ENCODE measurements around the gene E2F4.

The E2F4 gene

DNA sequence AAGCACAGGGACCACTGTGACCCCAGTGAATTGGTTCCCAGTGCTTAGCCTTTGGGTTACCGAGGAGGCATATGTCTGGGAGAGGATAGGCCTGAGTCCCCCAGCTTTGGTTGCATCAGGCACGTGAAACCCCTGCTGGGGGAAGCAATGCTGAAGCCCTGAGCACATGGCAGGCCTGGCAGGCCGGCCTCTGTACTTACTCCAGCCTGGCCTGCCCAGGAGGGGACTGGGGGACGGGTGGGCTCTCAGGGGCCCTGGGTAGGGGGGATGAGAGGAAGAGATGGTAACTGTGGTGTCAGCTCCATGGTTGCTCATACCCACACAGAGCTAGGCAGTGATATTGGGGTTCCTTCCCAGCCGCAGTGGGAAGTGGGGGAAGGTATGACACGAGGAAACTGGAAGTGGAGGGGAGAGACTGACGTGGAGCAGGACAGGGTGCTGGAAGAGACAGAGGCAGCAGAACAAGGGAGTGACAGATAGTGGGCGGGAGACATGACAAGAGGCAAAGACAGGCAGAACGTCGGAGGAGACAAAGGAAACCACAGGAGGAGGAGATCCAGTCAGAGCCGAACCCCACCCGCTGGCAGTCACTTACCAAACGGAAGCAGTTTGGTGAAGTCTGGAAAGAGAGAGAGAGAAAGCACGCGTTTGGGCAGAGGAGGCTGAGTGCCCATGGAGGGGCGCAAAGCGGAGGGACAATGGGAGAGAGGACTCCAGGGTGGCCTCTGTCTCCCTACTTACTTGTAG, 44.0 kb downstream of the E2F4 start (continued):
- TF ChIP-seq TCF4 (CRISPR knock-in tag; IDR thresholded peaks at IDR 0.05; ENCODE audit: borderline replicate concordance) (no peak), GLIS3 (CRISPR knock-in tag; IDR thresholded peaks at IDR 0.05) (no peak), SNAI2 (CRISPR knock-in tag; IDR thresholded peaks at IDR 0.05) (no peak), PPARA (CRISPR knock-in tag; IDR thresholded peaks at IDR 0.05; ENCODE audit: borderline replicate concordance) (no peak), ZNF8 (CRISPR knock-in tag; IDR thresholded peaks at IDR 0.05) (no peak)

DNA sequence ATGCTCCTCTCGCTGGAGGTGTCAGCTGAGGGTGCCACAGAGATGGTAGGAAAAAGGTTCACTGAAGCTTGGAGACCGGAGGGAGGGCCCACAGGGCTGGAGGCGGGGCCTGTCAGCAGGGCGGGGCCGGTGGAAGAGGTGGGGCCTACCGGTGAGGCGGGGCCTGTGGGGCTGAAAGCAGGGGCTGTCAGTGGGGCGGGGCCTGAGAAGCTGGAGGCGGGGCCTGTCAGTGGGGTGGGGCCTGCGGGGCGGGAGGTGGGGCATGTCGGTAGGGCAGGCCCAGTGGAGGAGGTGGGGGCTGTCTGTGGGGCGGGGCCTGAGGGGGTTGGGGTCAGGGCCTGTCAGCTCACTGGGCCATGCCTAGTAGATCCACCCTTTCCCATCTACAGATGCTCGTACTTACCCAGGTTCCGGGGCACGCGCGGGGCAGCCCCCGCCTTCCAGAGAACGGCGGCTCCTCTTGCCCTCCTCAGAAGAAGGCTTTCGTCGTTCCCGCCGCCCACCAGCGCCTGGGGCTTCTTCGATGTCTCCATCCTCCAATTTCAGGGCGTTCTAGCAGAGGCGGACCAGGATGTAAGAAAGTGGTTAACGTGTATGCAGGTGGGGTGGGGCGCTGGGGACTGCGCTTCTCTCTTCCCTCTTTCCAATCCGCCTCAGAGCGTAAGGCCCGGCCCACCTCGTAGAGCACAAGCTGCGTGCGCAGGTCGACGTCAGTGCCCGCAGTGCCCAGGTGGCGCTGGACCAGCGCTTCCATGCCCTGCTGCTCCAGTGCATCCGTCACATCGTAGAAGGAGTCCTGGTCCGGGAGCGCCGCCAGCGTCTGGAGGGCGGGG, 44.8 kb downstream of the E2F4 start:
- peak; percentile 72 for ATAC-seq
- TF ChIP-seq ZFP30 (CRISPR knock-in tag; IDR thresholded peaks at IDR 0.05) (no peak), ZNF70 (CRISPR knock-in tag; IDR thresholded peaks at IDR 0.05) (no peak), SNAI2 (CRISPR knock-in tag; IDR thresholded peaks at IDR 0.05) (no peak), ZNF8 (CRISPR knock-in tag; IDR thresholded peaks at IDR 0.05) (no peak), ZFP3 (CRISPR knock-in tag; IDR thresholded peaks at IDR 0.05) (no peak), BACH2 (CRISPR knock-in tag; IDR thresholded peaks at IDR 0.05; ENCODE audit: borderline replicate concordance) (no peak), TCF4 (CRISPR knock-in tag; IDR thresholded peaks at IDR 0.05; ENCODE audit: borderline replicate concordance) (no peak), OSR1 (CRISPR knock-in tag; IDR thresholded peaks at IDR 0.05) (no peak), GLIS3 (CRISPR knock-in tag; IDR thresholded peaks at IDR 0.05) (no peak), ARNTL (CRISPR knock-in tag; IDR thresholded peaks at IDR 0.05; ENCODE audit: borderline replicate concordance, low read depth) (no peak)
- TF ChIP-seq, protein P1, sequence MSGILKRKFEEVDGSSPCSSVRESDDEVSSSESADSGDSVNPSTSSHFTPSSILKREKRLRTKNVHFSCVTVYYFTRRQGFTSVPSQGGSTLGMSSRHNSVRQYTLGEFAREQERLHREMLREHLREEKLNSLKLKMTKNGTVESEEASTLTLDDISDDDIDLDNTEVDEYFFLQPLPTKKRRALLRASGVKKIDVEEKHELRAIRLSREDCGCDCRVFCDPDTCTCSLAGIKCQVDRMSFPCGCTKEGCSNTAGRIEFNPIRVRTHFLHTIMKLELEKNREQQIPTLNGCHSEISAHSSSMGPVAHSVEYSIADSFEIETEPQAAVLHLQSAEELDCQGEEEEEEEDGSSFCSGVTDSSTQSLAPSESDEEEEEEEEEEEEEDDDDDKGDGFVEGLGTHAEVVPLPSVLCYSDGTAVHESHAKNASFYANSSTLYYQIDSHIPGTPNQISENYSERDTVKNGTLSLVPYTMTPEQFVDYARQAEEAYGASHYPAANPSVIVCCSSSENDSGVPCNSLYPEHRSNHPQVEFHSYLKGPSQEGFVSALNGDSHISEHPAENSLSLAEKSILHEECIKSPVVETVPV (CRISPR knock-in tag; IDR thresholded peaks at IDR 0.05), result no peak
- TF ChIP-seq, protein P2, sequence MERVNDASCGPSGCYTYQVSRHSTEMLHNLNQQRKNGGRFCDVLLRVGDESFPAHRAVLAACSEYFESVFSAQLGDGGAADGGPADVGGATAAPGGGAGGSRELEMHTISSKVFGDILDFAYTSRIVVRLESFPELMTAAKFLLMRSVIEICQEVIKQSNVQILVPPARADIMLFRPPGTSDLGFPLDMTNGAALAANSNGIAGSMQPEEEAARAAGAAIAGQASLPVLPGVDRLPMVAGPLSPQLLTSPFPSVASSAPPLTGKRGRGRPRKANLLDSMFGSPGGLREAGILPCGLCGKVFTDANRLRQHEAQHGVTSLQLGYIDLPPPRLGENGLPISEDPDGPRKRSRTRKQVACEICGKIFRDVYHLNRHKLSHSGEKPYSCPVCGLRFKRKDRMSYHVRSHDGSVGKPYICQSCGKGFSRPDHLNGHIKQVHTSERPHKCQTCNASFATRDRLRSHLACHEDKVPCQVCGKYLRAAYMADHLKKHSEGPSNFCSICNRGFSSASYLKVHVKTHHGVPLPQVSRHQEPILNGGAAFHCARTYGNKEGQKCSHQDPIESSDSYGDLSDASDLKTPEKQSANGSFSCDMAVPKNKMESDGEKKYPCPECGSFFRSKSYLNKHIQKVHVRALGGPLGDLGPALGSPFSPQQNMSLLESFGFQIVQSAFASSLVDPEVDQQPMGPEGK (CRISPR knock-in tag; IDR thresholded peaks at IDR 0.05; ENCODE audit: borderline replicate concordance), result no peak

DNA sequence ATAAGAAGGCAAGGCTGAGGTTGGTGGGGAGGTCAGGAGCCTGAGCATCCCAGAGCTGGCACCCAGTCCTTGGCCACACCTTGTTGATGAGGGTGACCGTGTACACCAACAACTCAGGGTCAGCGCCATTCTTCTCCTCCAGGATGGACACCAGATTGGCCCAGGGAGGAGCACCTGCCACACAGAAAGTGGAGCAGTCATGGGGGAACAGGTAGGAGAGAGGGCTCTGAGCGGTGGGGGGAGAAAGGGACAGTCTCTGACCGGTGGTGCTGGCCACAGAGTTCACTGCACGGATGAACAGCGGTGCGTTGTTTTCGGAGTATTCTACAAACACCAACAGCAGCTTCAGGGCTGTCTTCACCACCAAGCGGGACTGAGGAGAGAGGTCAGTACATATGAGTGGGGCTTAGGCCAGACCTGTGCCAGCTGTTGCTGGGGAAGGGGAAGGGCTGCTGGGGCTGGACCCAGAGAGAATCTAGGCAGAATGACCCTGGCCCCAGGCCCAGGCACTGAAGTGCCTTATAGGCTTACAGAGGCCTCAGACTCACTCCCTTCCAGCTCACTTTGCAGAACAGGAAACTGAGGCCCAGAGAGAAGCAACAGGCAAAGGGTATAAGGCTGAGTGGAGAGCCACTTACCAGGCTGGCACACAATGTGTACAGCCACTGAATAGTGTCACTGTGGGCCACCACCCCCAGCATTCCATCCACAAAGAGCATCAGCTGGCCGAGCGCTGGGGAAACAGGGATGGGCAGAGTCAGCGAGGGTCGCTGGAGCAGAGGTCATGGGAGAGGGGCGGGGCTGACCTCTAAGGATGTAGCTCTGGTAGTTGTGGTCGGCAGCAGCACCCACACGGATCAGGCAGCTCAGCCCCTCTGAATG, 45.7 kb downstream of the E2F4 start:
- TF ChIP-seq ZFP3 (CRISPR knock-in tag; IDR thresholded peaks at IDR 0.05) (no peak), ISL1 (CRISPR knock-in tag; IDR thresholded peaks at IDR 0.05) (no peak), RARB (CRISPR knock-in tag; IDR thresholded peaks at IDR 0.05) (no peak), ZC3H10 (CRISPR knock-in tag; IDR thresholded peaks at IDR 0.05) (no peak), GLIS3 (CRISPR knock-in tag; IDR thresholded peaks at IDR 0.05) (no peak), SNAI2 (CRISPR knock-in tag; IDR thresholded peaks at IDR 0.05) (no peak), ZFP30 (CRISPR knock-in tag; IDR thresholded peaks at IDR 0.05) (no peak), ZNF565 (CRISPR knock-in tag; conservative IDR thresholded peaks at IDR 0.05; ENCODE audit: low read depth) (no peak), OSR1 (CRISPR knock-in tag; IDR thresholded peaks at IDR 0.05) (no peak), TOX (CRISPR knock-in tag; IDR thresholded peaks at IDR 0.05; ENCODE audit: borderline replicate concordance) (no peak), ARNTL (CRISPR knock-in tag; IDR thresholded peaks at IDR 0.05; ENCODE audit: borderline replicate concordance, low read depth) (no peak), ZNF8 (CRISPR knock-in tag; IDR thresholded peaks at IDR 0.05) (no peak), TCF4 (CRISPR knock-in tag; IDR thresholded peaks at IDR 0.05; ENCODE audit: borderline replicate concordance) (no peak), CSDC2 (CRISPR knock-in tag; IDR thresholded peaks at IDR 0.05) (no peak)
- TF ChIP-seq, protein P2 (CRISPR knock-in tag; IDR thresholded peaks at IDR 0.05; ENCODE audit: borderline replicate concordance), result no peak
- TF ChIP-seq, protein P3, sequence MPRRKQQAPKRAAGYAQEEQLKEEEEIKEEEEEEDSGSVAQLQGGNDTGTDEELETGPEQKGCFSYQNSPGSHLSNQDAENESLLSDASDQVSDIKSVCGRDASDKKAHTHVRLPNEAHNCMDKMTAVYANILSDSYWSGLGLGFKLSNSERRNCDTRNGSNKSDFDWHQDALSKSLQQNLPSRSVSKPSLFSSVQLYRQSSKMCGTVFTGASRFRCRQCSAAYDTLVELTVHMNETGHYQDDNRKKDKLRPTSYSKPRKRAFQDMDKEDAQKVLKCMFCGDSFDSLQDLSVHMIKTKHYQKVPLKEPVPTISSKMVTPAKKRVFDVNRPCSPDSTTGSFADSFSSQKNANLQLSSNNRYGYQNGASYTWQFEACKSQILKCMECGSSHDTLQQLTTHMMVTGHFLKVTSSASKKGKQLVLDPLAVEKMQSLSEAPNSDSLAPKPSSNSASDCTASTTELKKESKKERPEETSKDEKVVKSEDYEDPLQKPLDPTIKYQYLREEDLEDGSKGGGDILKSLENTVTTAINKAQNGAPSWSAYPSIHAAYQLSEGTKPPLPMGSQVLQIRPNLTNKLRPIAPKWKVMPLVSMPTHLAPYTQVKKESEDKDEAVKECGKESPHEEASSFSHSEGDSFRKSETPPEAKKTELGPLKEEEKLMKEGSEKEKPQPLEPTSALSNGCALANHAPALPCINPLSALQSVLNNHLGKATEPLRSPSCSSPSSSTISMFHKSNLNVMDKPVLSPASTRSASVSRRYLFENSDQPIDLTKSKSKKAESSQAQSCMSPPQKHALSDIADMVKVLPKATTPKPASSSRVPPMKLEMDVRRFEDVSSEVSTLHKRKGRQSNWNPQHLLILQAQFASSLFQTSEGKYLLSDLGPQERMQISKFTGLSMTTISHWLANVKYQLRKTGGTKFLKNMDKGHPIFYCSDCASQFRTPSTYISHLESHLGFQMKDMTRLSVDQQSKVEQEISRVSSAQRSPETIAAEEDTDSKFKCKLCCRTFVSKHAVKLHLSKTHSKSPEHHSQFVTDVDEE (CRISPR knock-in tag; IDR thresholded peaks at IDR 0.05), result no peak
- TF ChIP-seq, protein P4, sequence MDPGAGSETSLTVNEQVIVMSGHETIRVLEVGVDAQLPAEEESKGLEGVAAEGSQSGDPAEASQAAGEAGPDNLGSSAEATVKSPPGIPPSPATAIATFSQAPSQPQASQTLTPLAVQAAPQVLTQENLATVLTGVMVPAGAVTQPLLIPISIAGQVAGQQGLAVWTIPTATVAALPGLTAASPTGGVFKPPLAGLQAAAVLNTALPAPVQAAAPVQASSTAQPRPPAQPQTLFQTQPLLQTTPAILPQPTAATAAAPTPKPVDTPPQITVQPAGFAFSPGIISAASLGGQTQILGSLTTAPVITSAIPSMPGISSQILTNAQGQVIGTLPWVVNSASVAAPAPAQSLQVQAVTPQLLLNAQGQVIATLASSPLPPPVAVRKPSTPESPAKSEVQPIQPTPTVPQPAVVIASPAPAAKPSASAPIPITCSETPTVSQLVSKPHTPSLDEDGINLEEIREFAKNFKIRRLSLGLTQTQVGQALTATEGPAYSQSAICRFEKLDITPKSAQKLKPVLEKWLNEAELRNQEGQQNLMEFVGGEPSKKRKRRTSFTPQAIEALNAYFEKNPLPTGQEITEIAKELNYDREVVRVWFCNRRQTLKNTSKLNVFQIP (CRISPR knock-in tag; IDR thresholded peaks at IDR 0.05; ENCODE audit: borderline replicate concordance, low read depth), result no peak
- TF ChIP-seq, protein P5, sequence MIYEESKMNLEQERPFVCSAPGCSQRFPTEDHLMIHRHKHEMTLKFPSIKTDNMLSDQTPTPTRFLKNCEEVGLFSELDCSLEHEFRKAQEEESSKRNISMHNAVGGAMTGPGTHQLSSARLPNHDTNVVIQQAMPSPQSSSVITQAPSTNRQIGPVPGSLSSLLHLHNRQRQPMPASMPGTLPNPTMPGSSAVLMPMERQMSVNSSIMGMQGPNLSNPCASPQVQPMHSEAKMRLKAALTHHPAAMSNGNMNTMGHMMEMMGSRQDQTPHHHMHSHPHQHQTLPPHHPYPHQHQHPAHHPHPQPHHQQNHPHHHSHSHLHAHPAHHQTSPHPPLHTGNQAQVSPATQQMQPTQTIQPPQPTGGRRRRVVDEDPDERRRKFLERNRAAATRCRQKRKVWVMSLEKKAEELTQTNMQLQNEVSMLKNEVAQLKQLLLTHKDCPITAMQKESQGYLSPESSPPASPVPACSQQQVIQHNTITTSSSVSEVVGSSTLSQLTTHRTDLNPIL (CRISPR knock-in tag; IDR thresholded peaks at IDR 0.05; ENCODE audit: low read depth), result no peak
- no peak for ATAC-seq

Measured in SK-N-SH treated with all-trans-retinoic acid at 6 μM for 48 hours (cell line).